Mesangial cell (primary cell): ENCODE data around the gene DCAF4. TPM values are rescaled to one million over a fixed set of nuclear protein-coding genes. Genes with fewer than 3 reads are reported as not detected.

ENCODE experiments used
- total RNA-seq: library from RNA; depleted of rRNA; stranded (reverse); fragments of >200 nt; gene quantifications from 2 replicates; pipeline ENCODE4 v1.2.3, GENCODE V29; 2015

The DCAF4 gene
- 13.7 and 20.3 TPM in 2 replicates for total RNA-seq

GRCh38 chr14:72926292-72927028 is at the start of gene DCAF4:
TSS of gene DCAF4 (plus strand) at chr14:72926464. CDS start at chr14:72937979, 11,515 bp downstream.

GRCh38 chr14:72893636-72894322 is 32.5 kb upstream of the DCAF4 start, which contains the start of gene DPF3:
TSS of gene DPF3 (minus strand) at chr14:72894101. CDS start at chr14:72894088, 13 bp downstream.

Other genes starting within 250 kb of the DCAF4 start
- 0.25 and 2.0 TPM in 2 replicates for gene DPF3, start 32.4 kb upstream of the DCAF4 start, total RNA-seq
- gene ZFYVE1, start 100.6 kb downstream of the DCAF4 start, total RNA-seq: 7.7 and 19.4 TPM in 2 replicates
- 9.4 and 17.8 TPM in 2 replicates for gene RBM25, start 132.1 kb downstream of the DCAF4 start, total RNA-seq
- 27.4 and 42.5 TPM in 2 replicates for gene PSEN1, start 210.0 kb downstream of the DCAF4 start, total RNA-seq